ENCODE measurements around the gene PTK6. TPM values are rescaled to one million over a fixed set of nuclear protein-coding genes. Genes with fewer than 3 reads are reported as not detected.
A peak's percentile ranks its signal among the peaks of the same experiment; 100 is the strongest.

Gene PTK6
- total RNA-seq, 1 donor from 2014 or later = not detected

GRCh38 chr20:63558804-63559484 is 21.8 kb upstream of the PTK6 start:
- Histone ChIP-seq H3K27ac (replicated peaks) (no peak overlapping the region), H3K4me3 (no peak overlapping the region), H3K27me3 (ENCODE audit: low read depth) (peaks cover 4% of the 10 kb centered on the region), H3K9me3 (replicated peaks) (no peaks in the 10 kb centered on the region), H3K36me3 (peaks cover 55% of the 10 kb centered on the region), H3K4me1 (peaks cover 8% of the 10 kb centered on the region)
- TF ChIP-seq CTCF (IDR thresholded peaks at IDR 0.05; ENCODE audit: borderline replicate concordance) = no peak
- intact Hi-C loops (cut with micrococcal nuclease) = no loop called here
- no peak for DNase-seq

- no peak for TF ChIP-seq CTCF (IDR thresholded peaks at IDR 0.05; ENCODE audit: borderline replicate concordance)
- H3K4me1 ChIP-seq = peaks cover 14% of the 10 kb centered on the region
- H3K27me3 ChIP-seq (ENCODE audit: low read depth) = peaks cover 15% of the 10 kb centered on the region
- DNase-seq = no peak
- peaks cover 40% of the 10 kb centered on the region for H3K36me3 ChIP-seq
- H3K27ac ChIP-seq (replicated peaks) = no peak overlapping the region
- H3K4me3 ChIP-seq = no peak overlapping the region
- intact Hi-C loops (cut with micrococcal nuclease) = no loop called here
- no peaks in the 10 kb centered on the region for H3K9me3 ChIP-seq (replicated peaks)
These were observed 20.3 kb upstream of the PTK6 start for GRCh38 chr20:63557481-63557891.

- Histone ChIP-seq H3K27me3 (ENCODE audit: low read depth) (peaks cover 17% of the 10 kb centered on the region), H3K27ac (replicated peaks) (no peak overlapping the region), H3K9me3 (replicated peaks) (no peaks in the 10 kb centered on the region), H3K4me3 (no peak overlapping the region), H3K4me1 (peaks cover 14% of the 10 kb centered on the region), H3K36me3 (peaks cover 35% of the 10 kb centered on the region)
- intact Hi-C loops (cut with micrococcal nuclease) = no loop called here
- no peak for DNase-seq
- TF ChIP-seq CTCF (IDR thresholded peaks at IDR 0.05; ENCODE audit: borderline replicate concordance) = no peak
These were observed 19.8 kb upstream of the PTK6 start for GRCh38 chr20:63556873-63557478.

GRCh38 chr20:63555661-63556381 is 18.6 kb upstream of the PTK6 start:
- no peak overlapping the region for H3K4me3 ChIP-seq
- peaks cover 23% of the 10 kb centered on the region for H3K36me3 ChIP-seq
- intact Hi-C loops (cut with micrococcal nuclease) = no loop called here
- no peak for TF ChIP-seq CTCF (IDR thresholded peaks at IDR 0.05; ENCODE audit: borderline replicate concordance)
- peaks cover 14% of the 10 kb centered on the region for H3K4me1 ChIP-seq
- H3K9me3 ChIP-seq (replicated peaks) = no peaks in the 10 kb centered on the region
- no peak overlapping the region for H3K27ac ChIP-seq (replicated peaks)
- peaks cover 20% of the 10 kb centered on the region for H3K27me3 ChIP-seq (ENCODE audit: low read depth)
- no peak for DNase-seq

- H3K9me3 ChIP-seq (replicated peaks) = no peaks in the 10 kb centered on the region
- peaks cover 32% of the 10 kb centered on the region for H3K27me3 ChIP-seq (ENCODE audit: low read depth)
- H3K4me3 ChIP-seq = peak overlapping the region; percentile 72
- DNase-seq = no peak
- H3K4me1 ChIP-seq = peaks cover 14% of the 10 kb centered on the region
- intact Hi-C loops (cut with micrococcal nuclease) = no loop called here
- H3K36me3 ChIP-seq = peaks cover 11% of the 10 kb centered on the region
- TF ChIP-seq CTCF (IDR thresholded peaks at IDR 0.05; ENCODE audit: borderline replicate concordance) = no peak
- H3K27ac ChIP-seq (replicated peaks) = no peak overlapping the region
These were observed 17.4 kb upstream of the PTK6 start for GRCh38 chr20:63554361-63555278.

All from left ventricle myocardium inferior (tissue), 1 donor.